ENCODE data around the gene DYNLT1.

GRCh38 chr6:158688860-158689259 lies 44.3 kb upstream of the DYNLT1 start:
- TF ChIP-seq CTCF (IDR thresholded peaks at IDR 0.05; ENCODE audit: insufficient read depth, low read length) (no peak), SPI1 (IDR thresholded peaks at IDR 0.05; ENCODE audit: borderline replicate concordance, low read depth) (no peak)
